Inflammatory macrophage treated with lipopolysaccharide for 1 hour (primary cell): ENCODE results near the gene NXPE1.
"Not testable (repeated sequence)": the region's sequence is repeated elsewhere in the genome, so short reads cannot be mapped to it uniquely, and the experiment has no call there.

Source experiments
- DNase-seq, 2 donors: peaks; one replicate each; pipeline ENCODE4 v3.0.0-alpha.2; 2020 to 2022

NXPE1 gene

DNA sequence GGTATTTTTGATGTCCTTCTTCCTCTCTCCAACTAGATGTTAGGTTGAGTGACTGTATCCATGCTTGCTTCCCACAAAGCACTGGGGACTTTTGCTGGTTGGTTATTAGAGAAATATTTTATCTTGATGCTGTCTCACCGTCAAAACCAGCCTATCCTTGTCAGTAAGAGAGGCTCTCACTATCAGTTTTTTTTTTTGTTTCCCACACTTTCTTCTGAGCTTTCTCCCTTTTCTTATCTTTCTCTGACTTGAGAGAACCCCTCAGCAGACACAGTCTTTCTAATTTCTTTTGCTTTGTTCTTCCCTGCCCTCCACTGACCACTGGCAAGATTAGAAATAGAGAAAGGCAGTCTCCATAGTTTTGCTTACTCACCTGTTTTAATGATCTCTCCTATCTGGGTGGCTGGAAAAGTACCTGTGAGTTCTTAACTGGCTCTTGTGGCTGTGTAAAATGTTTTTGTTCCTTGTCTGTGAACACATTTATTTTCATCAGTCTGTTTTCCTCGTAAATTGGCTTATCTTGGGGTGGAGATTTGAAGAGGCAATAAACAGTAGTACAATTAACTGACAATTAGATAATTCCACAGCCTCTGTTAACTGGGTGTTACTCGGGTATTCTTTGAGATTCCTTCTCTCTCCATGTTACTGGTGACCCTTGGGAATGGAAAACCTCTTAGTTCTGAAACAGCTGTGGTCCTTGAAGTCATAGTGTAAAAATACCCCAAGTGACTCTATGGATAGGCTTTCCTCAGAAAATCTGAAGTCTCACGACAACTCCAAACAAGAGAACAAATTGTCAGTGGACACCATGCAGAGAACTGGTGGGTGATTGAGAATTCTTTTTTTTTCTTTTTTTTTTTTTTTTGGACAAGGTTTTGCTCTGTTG is at the start of gene NXPE1:
Gene NXPE1, minus strand, starts transcription at position 457 of the 886 bp plus-strand sequence. CDS start 8,680 bp downstream, outside the sequence.
- DNase-seq = no peak

DNA sequence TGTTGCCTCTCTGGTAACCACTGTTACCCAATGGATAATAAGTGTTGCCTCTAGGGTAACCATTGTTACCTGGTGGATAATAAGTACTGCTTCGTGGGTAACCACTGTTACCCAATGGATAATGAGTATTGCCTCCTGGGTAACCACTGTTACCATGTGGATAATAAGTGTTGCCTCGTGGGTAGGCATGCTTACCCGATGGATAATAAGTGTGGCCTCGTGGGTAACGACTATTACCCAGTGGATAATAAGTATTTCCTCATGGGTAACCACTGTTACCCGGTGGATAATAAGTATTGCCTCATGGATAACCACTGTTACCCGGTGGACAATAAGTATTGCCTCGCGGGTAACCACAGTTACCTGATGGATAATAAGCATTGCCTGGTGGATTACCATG is 49.7 kb upstream of the NXPE1 start:
- no peak for DNase-seq

DNA sequence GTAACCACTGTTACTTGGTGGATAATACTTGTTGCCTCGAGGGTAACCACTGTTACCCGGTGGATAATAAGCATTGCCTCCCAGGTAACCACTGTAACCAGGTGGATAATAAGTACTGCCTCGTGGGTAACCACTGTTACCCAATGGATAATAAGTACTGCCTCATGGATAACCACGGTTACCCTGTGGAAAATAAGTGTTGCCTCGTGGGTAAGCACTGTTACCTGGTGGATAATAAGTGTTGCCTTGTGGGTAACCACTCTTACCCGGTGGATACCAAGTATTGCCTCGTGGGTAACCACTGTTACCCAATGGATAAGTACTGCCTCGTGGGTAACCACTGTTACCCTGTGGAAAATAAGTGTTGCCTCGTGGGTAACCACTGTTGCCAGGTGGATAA is 48.9 kb upstream of the NXPE1 start:
- DNase-seq = not testable (repeated sequence)

DNA sequence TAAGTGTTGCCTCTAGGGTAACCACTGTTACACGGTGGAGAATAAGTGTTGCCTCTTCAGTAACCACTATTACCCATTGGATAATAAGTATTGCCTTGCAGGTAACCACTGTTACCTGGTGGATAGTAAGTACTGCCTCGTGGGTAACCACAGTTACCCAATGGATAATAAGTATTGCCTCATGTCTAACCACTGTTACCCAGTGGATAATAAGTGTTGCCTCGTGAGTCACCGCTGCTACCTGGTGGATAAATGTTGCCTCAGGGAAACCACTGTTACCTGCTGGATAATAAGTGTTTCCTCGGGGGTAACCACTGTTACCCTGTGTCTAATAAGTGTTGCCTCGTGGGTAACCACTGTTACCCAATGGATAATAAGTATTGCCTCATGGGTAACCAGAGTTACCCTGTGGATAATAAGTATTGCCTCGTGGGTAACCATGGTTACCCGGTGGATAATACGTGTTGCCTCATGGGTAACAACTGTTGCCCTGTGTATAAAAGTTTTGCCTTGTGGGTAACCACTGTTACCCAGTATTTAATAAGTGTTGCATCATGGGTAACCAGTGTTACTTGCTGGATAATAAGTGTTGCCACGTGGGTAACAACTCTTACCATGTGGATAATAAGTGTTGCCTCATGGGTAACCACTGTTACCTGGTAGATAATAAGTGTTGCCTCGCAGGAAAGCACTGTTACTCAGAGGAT is 48.2 kb upstream of the NXPE1 start:
- no peak for DNase-seq

- not testable (repeated sequence) for DNase-seq
Observed at GRCh38 chr11:114606802-114607075, 47.1 kb upstream of the NXPE1 start.

DNA sequence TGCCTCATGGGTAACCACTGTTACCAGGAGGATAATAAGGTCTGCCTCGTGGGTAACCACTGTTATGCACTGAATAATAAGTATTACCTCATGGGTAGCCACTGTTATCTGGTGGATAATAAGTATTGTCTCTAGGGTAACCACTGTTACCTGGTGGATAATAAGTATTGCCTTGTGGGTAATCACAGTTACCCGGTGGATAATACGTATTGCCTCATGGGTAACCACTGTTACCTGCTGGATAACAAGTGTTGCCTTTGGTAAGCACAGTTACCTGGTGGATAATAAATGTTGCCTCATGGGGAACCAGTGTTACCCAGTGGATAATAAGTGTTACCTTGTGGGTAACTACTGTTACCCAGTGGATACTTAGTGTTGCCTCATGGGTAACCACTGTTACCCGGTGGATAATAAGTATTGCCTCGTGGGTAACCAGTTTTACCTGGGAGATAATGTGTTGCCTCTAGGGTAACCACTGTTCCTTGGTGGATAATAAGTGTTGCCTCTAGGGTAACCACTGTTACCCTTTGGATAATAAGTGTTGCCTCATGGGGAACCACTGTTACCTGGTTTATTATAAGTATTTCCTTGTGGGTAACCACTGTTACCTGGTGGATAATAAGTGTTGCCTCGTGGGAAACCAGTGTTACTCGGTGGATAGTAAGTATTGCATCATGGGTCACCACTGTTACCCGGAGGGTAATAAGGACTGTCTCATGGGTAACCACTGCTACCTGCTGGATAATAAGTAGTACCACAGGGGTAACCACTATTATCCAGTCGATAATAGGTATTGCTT is 46.5 kb upstream of the NXPE1 start:
- no peak for DNase-seq

GRCh38 chr11:114605370-114605769 is 45.7 kb upstream of the NXPE1 start:
- DNase-seq = no peak

- no peak for DNase-seq
Observed at GRCh38 chr11:114604886-114605285, 45.2 kb upstream of the NXPE1 start.

DNA sequence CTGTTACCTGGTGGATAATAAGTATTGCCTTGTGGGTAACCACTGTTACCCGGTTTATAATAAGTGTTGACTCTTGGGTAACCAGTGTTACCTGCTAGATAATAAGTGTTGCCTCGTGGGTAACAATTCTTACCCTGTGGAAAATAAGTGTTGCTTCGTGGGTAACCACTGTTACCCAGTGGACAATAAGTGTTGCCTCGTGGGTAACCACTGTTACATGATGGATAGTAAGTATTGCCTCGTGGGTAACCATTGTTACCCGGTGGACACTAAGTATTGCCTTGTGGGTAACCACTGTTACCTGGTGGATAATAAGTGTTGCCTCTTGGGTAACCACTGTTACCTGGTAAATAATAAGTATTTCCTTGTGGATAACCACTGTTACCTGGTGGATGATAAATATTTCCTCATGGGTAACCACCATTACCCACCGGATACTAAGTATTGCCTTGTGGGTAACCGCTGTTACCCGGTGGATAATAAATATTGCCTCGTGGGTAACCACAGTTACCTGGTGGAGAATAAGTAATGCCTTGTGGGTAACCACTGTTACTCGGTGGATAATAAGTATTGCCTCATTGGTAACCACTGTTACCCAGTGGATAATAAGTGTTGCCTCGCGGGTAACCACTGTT is 44.6 kb upstream of the NXPE1 start:
- DNase-seq = no peak

- not testable (repeated sequence) for DNase-seq
Observed at GRCh38 chr11:114603151-114603550, 43.5 kb upstream of the NXPE1 start.

DNA sequence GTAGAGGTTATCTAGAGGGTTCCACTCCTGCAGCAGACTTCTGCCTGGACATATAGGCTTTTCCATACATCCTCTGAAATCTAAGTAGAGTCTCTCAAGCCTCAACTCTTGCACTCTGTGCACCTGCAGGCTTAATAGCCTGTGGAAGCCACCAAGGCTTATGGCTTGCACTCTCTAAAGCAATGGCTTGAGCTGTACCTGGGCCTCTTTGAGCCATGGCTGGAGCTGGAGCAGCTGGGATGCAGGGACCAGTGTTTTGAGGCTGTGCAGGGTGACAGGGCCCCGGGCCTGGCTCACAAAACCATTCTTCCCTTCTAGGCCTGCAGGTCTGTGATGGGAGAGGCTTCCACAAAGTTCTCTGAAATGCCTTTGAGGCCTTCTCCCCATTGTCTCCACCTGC is 38.8 kb upstream of the NXPE1 start:
- DNase-seq = no peak

DNA sequence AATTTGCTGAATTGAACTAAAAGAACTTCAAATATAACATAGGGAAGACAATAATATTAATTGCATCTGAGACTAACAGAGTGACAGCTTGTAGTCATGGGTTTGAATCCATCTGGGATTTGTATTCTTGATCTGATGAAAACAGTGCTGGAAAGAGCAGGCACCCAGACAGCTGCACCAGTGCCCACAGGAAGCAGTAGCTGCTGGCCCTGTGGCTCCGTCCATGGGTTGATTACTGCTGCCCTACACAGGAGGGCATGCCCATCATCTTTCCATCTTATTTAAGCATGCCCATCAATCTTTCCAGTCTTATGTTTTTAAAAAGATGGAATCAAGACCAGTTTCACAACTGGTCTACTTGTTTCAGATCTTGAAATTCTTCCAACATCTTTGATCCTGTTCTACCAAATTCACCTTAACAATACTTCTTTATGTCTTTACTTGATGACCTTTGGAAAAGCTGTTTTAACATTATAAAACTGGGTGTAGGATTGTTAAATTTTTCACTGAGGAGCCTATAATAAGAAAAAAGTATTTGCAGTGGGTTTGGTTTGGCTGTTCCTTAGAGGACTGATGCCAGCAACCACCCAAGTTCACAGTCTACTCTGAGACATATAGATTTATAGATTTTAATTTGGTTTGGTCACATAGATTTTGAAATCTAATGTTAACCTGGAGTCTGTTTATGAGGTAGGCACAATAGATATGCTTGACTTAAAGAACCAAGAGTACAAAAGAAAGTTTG is 36.7 kb upstream of the NXPE1 start:
- no peak for DNase-seq

DNA sequence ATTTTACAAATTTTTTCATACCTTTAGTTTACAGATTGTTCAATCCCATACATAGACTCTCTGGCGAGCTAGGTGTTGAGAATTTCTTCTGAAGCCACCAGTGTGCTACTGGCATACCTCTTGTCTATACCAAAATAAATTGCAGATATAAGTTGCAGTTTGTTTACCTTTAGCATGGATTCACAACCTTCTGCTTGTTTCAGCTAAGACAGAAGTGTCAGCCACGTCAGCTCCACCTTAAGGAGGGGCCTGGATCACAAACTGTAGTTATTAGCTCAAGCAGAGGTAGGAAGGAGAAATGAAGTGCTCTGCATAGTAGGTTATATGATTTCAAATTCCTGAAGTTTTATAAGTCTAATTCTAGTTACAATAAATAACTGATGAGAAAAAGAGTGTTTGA is 35.9 kb upstream of the NXPE1 start, which contains the start of gene NXPE4:
Gene NXPE4, minus strand, starts transcription at position 216 of the 400 bp plus-strand sequence. CDS start 1,027 bp downstream, outside the sequence.
- no peak for DNase-seq

DNA sequence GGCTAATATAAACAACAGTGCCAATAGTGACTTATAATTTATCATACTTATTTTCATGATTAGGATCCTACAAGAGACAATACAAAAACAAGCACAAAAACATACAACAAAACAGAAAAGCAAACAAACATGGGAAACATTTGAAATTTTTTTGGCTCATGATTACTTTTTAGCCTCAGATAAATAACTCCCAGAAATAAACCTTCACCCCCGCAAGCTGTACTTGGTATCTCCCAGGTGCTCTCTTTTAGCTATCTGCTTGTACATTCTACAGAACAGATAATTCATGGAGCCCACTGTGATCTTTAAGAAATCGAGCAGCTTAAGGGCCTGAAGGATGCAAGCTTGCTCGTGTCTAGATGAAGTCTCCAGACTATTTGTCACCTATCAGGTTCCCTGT is 35.0 kb upstream of the NXPE1 start:
- no peak for DNase-seq

DNA sequence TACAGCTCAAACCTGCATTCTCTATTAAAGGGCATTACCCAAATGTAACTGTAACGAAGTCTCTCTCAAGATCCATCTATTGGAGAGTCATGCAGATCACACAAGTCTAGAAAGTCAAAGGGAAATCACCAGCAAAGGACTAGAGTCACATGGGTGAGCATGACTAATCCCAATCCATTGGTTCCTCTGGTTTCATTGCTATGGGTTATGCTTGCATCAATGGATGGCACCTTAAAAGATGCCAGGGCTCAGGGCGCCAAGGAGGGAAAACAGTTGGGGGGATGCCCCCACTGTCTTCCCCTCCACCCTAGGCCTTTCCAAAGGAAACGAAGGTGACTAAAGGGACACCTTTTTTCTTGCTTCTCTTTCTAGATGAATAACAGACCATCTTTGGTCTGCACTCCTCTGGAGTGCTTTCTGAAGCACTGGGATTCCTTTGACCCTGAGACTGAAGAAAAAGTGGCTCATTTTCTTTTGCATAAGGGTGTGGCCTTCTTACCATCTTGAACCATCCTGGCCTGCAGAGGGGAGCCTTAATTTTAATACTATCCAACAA is 27.8 kb upstream of the NXPE1 start:
- DNase-seq = no peak

DNA sequence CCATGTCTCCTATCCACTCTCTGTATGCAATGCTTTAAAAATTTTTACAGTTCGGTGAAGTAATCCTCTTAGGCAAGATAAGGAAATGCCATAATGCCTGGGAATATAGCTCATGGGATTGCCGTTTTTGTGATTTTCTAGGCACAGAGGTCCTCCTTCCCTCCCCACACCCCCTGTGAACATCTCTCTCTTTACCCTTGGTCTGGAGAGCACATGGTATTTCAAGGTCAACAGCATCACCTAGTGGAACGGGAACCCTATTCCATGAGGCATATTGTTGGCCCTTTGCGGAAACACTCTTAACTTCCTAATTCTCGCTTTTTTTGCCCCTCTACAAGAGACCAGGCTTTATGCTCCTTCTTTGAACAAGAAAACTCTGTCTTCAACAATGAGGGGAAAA is 27.1 kb upstream of the NXPE1 start:
- no peak for DNase-seq

DNA sequence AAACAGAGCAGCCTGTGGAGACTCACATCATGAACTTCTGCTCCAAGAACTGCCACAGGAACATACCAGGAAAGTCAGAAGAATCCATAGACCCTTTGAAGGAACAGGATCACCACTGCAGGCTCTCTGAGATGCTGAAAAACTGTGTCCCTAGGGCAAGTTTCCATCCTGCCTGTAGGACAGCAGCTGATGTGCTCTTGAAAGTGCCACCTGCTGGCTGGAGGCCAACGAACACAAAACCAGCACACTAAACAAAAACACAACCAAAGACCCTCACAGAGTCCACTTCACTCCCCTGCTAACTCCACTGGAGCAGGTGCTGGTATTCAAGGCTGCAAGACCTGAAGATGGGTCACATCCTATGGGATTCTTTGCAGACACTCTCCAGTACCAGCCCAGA is 12.0 kb upstream of the NXPE1 start:
- no peak for DNase-seq

- no peak for DNase-seq
Observed at GRCh38 chr11:114569801-114570200, 10.1 kb upstream of the NXPE1 start.

DNA sequence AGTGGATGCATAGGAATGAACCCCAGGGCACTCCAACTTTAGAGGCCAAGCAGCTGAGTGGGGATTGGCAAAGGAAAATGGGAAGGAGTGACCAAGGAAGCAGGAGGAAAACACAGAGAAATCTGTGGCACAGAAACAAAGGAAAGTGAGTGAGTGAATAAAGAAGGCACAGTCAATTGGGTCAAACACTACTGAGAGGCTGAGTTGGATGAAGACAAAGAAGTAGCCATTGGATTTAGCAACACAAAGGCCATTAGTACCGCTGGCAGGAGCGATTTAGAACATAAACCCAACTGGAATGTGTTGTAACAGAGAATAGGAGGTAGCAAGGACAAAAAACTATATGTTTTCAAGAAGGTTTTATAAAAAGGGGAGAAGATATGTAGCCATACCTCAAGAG is 6.6 kb upstream of the NXPE1 start:
- no peak for DNase-seq

DNA sequence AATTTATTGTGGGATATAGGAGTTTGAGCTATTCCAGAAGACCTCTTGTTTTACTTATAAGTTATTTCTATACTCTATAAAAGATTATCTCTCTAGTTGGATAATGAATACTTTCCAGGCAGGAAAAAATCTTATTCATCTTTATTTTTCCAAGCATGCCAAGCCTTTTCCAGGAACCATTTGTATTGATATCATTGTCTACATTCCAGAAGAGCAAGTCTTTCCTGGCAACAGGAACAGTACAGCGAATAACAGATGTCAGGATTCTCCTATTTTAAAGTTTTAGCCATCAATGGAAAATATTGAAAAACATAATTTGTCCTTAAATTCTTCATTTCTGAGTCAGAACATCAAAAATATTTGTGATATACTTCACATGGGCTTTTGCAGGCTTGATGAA is 5.2 kb upstream of the NXPE1 start:
- DNase-seq = no peak

- DNase-seq = no peak
Observed at GRCh38 chr11:114563077-114563476, 3.4 kb upstream of the NXPE1 start.
